AG09309 (cell line): ENCODE results near the gene RFNG.

Experiments
- DNase-seq: peaks from one replicate; pipeline ENCODE4 v3.0.0-alpha.2; 2010; ENCODE audit warnings: low read depth
- H3K4me3 ChIP-seq: 2 replicates; pipeline ENCODE4 v1.5.1; 2011; ENCODE audit warnings: mild to moderate bottlenecking, low read depth, low read length, moderate library complexity; ENCODE audit not compliant: control insufficient read depth
- TF ChIP-seq, protein P1 (sequence below): IDR thresholded peaks from 2 replicates; pipeline ENCODE4 v1.5.1; 2011; ENCODE audit warnings: mild to moderate bottlenecking, low read depth, low read length, inconsistent platforms; ENCODE audit not compliant: insufficient read depth, control insufficient read depth; ENCODE audit errors: missing control alignments

RFNG gene

DNA sequence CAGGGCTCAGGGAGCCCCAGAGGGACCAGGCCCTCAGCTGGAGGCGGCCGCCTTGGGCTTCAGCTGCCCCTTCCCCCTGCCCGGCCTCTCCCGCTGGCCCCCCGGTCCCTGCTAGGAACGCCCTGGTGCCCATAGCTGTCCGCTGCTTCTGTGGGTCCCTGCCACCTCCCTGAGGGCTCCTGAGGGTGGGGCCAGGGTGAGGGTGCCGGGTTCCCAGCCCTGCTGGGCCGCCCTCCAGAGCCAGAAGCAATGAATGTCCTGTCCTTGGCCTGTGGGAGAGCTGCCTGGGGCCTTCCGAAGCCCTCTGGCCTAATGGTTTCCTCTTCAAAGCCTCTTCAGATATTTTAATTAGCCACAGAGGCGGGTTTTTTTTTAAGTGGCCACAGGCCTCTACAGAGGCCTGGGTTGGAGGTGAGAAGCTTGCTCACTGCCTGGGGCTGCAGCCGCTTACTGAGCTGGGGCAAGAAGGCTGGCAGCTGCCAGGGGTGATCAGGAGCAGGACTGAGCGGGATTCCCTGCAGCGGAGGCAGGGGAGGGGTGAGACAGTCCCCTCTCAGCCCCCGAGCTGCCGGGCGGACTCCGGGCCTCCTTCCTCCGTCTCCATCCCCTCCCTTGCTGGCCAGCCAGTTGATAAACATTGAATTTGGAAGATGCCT lies 38.8 kb downstream of the RFNG start:
- TF ChIP-seq, protein P1, sequence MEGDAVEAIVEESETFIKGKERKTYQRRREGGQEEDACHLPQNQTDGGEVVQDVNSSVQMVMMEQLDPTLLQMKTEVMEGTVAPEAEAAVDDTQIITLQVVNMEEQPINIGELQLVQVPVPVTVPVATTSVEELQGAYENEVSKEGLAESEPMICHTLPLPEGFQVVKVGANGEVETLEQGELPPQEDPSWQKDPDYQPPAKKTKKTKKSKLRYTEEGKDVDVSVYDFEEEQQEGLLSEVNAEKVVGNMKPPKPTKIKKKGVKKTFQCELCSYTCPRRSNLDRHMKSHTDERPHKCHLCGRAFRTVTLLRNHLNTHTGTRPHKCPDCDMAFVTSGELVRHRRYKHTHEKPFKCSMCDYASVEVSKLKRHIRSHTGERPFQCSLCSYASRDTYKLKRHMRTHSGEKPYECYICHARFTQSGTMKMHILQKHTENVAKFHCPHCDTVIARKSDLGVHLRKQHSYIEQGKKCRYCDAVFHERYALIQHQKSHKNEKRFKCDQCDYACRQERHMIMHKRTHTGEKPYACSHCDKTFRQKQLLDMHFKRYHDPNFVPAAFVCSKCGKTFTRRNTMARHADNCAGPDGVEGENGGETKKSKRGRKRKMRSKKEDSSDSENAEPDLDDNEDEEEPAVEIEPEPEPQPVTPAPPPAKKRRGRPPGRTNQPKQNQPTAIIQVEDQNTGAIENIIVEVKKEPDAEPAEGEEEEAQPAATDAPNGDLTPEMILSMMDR, result no peak
- no peak overlapping the region for H3K4me3 ChIP-seq
- no peak for DNase-seq

DNA sequence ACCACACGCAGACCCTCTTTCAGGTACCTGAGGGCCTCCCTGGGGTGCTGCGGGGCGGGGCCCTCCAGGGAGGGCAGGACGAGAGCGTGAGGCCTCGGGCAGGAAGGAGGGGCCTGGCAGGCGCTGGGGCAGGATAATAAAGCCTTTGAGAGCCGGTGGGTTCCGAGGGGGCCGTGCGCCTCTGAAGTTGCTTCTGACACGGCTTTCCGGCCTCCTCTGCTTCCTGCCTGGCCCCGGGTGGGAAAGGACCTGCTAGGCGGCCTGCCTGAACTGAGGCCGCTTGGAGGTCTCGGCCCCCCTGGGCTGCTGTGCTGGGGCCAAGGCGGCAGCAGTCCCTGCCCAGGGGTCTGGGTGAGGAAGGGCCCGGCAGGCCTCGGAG lies 39.4 kb downstream of the RFNG start:
- no peak for DNase-seq
- no peak overlapping the region for H3K4me3 ChIP-seq
- TF ChIP-seq, protein P1, result no peak

DNA sequence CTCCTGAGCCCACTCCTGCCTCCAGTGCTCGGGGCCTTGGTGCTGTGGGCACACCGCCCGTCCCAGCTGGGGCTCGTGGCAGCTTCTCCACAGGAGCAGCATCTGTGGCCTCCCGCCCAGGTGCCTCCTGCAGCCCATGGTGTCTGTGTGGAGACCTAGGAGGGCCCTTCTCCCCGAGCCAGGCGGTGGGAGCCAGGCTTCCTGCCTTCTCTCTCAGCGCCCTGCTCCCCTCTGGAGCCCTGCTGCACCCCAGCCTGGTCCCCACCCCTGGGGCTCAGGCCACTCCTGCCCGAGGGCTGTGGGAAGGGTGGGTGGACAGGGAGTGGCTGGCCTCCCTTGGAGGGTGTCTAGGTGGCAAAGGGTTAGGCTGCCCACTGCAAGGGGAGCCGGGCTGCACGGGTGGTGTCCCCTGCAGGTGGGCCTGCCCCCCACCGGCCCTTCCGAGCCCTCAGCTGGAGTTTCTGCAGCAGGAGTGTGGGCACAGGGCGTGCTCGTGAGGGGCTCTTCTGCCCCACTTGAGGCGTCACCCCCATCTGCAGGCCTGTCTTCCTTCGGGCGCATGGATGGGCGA lies 39.9 kb downstream of the RFNG start:
- no peak for DNase-seq
- TF ChIP-seq, protein P1, result no peak
- no peak overlapping the region for H3K4me3 ChIP-seq

DNA sequence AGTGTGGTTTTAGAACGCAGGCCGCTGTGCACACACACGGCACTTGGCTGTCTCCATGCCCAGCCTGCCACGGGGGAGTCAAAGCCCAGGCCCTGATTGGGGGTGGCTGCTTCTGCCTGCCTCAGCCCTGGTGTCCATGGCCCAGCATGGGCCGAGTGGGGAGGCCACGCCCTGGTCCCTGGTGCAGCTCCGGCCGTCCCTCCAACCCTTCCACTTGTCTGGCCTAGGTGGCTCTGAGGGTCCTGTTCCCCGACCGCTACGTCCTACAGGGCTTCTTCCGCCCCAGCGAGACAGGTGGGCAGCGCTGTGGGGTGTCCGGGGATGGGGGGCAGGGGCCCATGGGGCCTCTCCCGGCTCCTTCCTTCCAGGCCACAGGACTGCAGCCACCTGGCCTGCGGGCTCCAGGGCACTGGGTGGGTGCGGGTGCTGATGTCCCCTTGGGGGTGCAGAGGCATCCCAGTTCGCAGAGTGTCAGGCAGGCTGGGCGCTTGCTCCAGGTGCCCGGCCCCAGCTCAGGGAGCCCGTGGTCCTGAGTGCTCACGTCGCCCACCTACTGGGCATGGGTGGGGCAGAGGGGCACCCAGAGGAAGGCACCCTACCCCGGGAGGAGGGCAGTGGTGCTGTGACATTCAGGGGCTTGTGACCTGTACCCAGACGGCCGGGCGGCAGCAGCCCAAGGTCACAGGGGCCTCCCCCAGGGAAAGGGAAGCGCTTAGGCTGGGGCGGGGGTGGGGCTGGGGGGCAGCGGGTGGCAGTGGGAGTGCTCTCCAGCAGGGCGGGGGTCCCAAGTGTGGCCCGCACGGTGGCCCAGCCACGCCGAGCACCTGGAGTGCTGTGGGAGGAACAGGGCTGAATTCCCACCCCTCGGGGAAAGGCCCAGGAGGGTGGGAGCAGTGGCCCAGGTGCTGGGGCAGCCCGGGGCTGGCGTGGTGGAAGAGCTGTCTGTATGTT lies 40.8 kb downstream of the RFNG start:
- TF ChIP-seq, protein P1, result no peak
- H3K4me3 ChIP-seq, result no peak overlapping the region
- no peak for DNase-seq

DNA sequence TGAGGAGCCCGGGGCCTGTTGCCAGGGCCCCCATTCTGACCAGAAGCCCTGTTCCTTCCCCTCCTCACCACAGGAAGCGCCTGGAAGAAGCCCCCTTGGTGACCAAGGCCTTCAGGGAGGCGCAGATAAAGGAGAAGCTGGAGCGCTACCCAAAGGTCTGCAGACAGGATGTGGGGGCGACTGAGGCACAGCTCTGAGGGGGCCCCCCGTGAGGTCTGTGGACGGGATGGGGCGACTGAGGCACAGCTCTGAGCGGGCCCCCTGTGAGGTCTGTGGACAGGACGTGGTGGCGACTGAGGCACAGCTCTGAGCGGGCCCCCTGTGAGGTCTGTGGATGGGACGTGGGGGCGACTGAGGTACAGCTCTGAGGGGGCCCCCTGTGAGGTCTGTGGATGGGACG lies 42.2 kb downstream of the RFNG start:
- DNase-seq, result no peak
- TF ChIP-seq, protein P1, result no peak
- H3K4me3 ChIP-seq, result no peak overlapping the region

DNA sequence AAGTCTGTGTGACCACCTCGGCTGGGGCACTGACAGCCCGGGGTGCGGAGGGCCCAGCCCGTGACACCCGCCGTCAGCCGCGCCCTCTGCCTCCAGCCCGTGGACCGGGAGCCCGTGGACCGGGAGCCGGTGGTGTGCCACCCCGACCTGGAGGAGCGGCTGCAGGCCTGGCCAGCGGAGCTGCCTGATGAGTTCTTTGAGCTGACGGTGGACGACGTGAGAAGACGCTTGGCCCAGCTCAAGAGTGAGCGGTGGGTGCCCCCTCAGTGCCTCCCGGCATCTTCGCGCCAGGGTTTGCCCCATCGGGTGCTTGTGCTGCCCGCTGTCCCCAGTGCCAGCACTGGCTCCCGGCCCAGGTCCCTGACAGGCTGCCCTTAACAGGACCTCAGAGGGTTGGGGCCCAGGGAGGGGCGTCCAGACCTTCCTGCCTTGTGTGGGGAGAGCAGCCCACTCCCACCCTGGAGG lies 42.6 kb downstream of the RFNG start:
- no peak overlapping the region for H3K4me3 ChIP-seq
- no peak for DNase-seq
- TF ChIP-seq, protein P1, result no peak
